GM12891 (cell line): ENCODE data around the gene TLCD5.

Experiments
- POLR2A ChIP-seq: IDR thresholded peaks from 2 replicates; pipeline ENCODE4 v1.6.1; 2011; ENCODE audit warnings: low read depth, low read length, control low read depth
- POLR2AphosphoS5 ChIP-seq: IDR thresholded peaks from 2 replicates; pipeline ENCODE4 v1.6.1; 2011; ENCODE audit warnings: low read depth, low read length, control low read depth
- POU2F2 ChIP-seq: IDR thresholded peaks from 2 replicates; pipeline ENCODE4 v1.6.1; 2011; ENCODE audit warnings: low read depth, mild to moderate bottlenecking, control low read depth, low read length, moderate library complexity
- TAF1 ChIP-seq: IDR thresholded peaks from 2 replicates; pipeline ENCODE4 v1.6.1; 2011; ENCODE audit warnings: low read depth, low read length, control low read depth

DNA sequence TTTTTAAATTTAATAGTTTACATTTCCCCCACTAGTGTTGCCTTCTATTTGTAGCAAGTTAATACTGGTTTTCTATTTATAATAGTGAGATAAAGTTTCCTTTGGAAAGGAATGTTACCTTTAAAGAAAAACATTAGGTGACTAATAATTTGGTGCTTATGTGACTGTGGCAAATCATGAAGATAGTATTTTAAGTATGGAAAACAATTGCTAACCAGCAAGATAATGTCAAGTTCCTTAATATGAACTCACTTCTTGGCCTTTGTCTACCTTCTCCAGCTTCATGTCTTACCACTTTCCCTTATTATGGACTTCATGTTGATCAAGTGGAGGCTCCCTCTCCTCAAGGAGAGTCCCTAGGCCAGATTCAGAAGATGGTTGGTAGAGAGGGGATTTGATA, 38.3 kb downstream of the TLCD5 start:
- no peak for TF ChIP-seq TAF1
- no peak for TF ChIP-seq POLR2A
- no peak for TF ChIP-seq POLR2AphosphoS5
- no peak for TF ChIP-seq POU2F2
